Bladder microvascular endothelial cell (primary cell): ENCODE data around the gene SH2D4B. TPM values are rescaled to one million over a fixed set of nuclear protein-coding genes. Genes with fewer than 3 reads are reported as not detected.

Experiments
- total RNA-seq: library from RNA; depleted of rRNA; stranded (reverse); fragments of >200 nt; gene quantifications from 2 replicates; pipeline ENCODE4 v1.2.3, GENCODE V29; 2014

The SH2D4B gene
- total RNA-seq = 0.06 and 0.16 TPM in 2 replicates

DNA sequence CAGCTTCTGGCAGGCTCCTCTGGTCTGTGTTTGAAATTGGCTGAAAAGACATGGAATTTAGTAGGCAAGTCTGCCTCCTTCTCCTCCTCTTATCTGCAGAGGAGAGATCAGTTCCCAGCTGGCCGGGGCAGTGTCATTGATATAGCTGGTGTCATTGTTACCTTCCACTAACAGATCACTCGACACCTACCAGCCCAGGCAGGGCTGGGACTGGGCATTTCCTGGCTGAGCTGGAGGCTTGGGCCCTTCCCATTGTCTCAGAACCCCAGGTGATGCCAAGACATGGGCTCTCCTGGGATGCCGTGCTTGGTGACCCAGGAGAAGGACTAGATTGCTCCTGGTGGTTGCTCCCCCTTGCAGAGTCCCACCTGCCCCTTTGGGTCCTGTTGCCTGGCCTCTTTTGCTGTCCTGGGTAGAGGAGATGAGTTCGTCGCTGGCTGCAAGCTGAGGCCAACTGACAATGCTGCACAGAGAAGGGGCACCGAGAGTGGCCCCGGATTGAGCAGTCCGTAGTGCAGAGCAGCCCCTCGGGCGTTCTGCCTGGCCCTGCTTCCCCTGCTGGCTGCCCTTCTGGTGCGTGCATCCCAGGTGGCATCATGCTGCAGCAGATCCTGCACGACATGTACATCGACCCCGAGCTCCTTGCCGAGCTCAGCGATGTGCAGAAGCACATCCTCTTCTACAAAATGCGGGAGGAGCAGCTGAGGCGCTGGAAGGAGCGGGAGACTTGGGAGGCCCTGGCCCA is at the start of gene SH2D4B:
Gene SH2D4B (plus strand): TSS at position 167 of the 745 bp plus-strand sequence. CDS start 430 bp downstream, at position 597.

Other genes with a start within 250 kb of the SH2D4B start
- not detected in 2 replicates for gene MAT1A, start 248.2 kb upstream of the SH2D4B start, total RNA-seq
- not detected in 2 replicates for gene DYDC1, start 181.1 kb upstream of the SH2D4B start, total RNA-seq
- gene DYDC2, start 181.1 kb upstream of the SH2D4B start, total RNA-seq = not detected in 2 replicates
- 177 and 199 TPM in 2 replicates for gene PRXL2A, start 129.4 kb upstream of the SH2D4B start, total RNA-seq
- gene TSPAN14, start 83.6 kb upstream of the SH2D4B start, total RNA-seq = 51.3 and 164 TPM in 2 replicates